H1 (cell line): ENCODE measurements around the gene XPNPEP1. TPM values are rescaled to one million over a fixed set of nuclear protein-coding genes. Genes with fewer than 3 reads are reported as not detected.

Experiments
- ATF3 ChIP-seq: IDR thresholded peaks from 2 replicates; pipeline ENCODE4 v1.6.1; 2011; ENCODE audit warnings: low read depth, mild to moderate bottlenecking, low read length; ENCODE audit not compliant: insufficient read depth
- BCL11A ChIP-seq, 2 experiments: IDR thresholded peaks; one replicate each; pipeline ENCODE4 v1.6.1; 2011; ENCODE audit warnings: low read depth in 2 of 2, low read length in 2 of 2, mild to moderate bottlenecking in 2 of 2
- GTF2F1 ChIP-seq: IDR thresholded peaks from 2 replicates; pipeline ENCODE4 v1.6.1; 2012; ENCODE audit warnings: low read depth, low read length, improper control_type of control experiment, borderline replicate concordance
- JUN ChIP-seq: IDR thresholded peaks from 2 replicates; pipeline ENCODE4 v1.6.1; 2011; ENCODE audit warnings: low read depth, mild to moderate bottlenecking, improper control_type of control experiment, low read length
- KDM1A ChIP-seq: fragments of 200-600, 300-600 bp; sonication (generic); IDR thresholded peaks from 2 replicates; pipeline ENCODE4 v1.7.1; 2016; ENCODE audit warnings: mild to moderate bottlenecking, low read length, borderline replicate concordance
- MAX ChIP-seq: IDR thresholded peaks from 2 replicates; pipeline ENCODE4 v1.6.1; 2012; ENCODE audit warnings: inconsistent platforms
- RXRA ChIP-seq: IDR thresholded peaks from 2 replicates; pipeline ENCODE4 v1.6.1; 2011; ENCODE audit warnings: low read depth, mild to moderate bottlenecking, low read length, moderate library complexity; ENCODE audit not compliant: insufficient read depth
- SIX5 ChIP-seq: IDR thresholded peaks from 2 replicates; pipeline ENCODE4 v1.6.1; 2011; ENCODE audit warnings: mild to moderate bottlenecking, low read depth, low read length
- SP2 ChIP-seq: IDR thresholded peaks from 2 replicates; pipeline ENCODE4 v1.6.1; 2012; ENCODE audit warnings: mild to moderate bottlenecking, low read length, inconsistent platforms
- SUZ12 ChIP-seq: fragments of 200-600 bp; sonication (generic); IDR thresholded peaks from 2 replicates; pipeline ENCODE4 v1.6.1; 2012; ENCODE audit warnings: mild to moderate bottlenecking, inconsistent platforms, low read length, moderate library complexity, mixed read lengths
- TEAD4 ChIP-seq: IDR thresholded peaks from 2 replicates; pipeline ENCODE4 v1.6.1; 2012; ENCODE audit warnings: low read depth, low read length, inconsistent platforms, mixed read lengths
- polyA plus RNA-seq, 7 experiments: library from polyadenylated mRNA; depleted of rRNA in 3 of 7; stranded (reverse) in 5 of 7; unstranded in 2 of 7; fragments of >200 nt in 5 of 7; fragments of 200-250 nt in 2 of 7; gene quantifications; 1 replicate in 5 of 7; 2 replicates in 1 of 7; 4 replicates in 1 of 7; pipeline versions ENCODE4 v1.2.1 to v1.2.3, GENCODE V29; 2011 to 2013; ENCODE audit warnings: missing spikeins in 2 of 7, mixed read lengths in 2 of 7
- total RNA-seq: library from RNA; stranded (reverse); fragmentation: NEBNext Ultra II Directional; extraction: Animal tissue kit (Norgen Biotek cat#: 25700); gene quantifications from 2 replicates; pipeline ENCODE4 v1.2.1, GENCODE V29; 2021
- TF ChIP-seq, protein P1 (sequence below): fragments of 300-600 bp; sonication (generic); IDR thresholded peaks from 2 replicates; pipeline ENCODE4 v1.7.1; 2012; ENCODE audit warnings: low read length, moderate library complexity, mild to moderate bottlenecking, inconsistent platforms; ENCODE audit not compliant: insufficient replicate concordance

The XPNPEP1 gene
- total and polyA plus RNA-seq, 2 of the 8 experiments (the other 6 are each of a cell fraction or from before 2014, with no cell fraction given), result 61.1 to 201 TPM

DNA sequence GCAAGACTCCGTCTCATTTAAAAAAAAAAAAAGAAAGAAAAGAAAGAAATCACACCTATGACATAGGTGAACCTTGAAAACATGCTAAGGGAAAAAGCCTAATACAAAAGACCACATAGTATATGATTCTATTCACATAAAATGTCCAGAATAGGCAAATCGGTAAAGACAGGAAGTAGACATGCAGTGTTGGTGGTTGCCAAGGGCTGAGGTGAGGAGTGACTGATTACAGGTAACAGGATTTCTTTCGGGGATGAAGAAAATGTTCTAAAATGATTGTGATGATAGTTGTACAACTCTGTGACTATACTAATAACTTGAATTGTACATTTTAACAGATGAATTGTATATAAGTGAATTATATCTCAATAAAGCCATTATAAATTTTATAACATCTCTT lies 3.3 kb downstream of the XPNPEP1 start (continued):
- TF ChIP-seq, protein P1, sequence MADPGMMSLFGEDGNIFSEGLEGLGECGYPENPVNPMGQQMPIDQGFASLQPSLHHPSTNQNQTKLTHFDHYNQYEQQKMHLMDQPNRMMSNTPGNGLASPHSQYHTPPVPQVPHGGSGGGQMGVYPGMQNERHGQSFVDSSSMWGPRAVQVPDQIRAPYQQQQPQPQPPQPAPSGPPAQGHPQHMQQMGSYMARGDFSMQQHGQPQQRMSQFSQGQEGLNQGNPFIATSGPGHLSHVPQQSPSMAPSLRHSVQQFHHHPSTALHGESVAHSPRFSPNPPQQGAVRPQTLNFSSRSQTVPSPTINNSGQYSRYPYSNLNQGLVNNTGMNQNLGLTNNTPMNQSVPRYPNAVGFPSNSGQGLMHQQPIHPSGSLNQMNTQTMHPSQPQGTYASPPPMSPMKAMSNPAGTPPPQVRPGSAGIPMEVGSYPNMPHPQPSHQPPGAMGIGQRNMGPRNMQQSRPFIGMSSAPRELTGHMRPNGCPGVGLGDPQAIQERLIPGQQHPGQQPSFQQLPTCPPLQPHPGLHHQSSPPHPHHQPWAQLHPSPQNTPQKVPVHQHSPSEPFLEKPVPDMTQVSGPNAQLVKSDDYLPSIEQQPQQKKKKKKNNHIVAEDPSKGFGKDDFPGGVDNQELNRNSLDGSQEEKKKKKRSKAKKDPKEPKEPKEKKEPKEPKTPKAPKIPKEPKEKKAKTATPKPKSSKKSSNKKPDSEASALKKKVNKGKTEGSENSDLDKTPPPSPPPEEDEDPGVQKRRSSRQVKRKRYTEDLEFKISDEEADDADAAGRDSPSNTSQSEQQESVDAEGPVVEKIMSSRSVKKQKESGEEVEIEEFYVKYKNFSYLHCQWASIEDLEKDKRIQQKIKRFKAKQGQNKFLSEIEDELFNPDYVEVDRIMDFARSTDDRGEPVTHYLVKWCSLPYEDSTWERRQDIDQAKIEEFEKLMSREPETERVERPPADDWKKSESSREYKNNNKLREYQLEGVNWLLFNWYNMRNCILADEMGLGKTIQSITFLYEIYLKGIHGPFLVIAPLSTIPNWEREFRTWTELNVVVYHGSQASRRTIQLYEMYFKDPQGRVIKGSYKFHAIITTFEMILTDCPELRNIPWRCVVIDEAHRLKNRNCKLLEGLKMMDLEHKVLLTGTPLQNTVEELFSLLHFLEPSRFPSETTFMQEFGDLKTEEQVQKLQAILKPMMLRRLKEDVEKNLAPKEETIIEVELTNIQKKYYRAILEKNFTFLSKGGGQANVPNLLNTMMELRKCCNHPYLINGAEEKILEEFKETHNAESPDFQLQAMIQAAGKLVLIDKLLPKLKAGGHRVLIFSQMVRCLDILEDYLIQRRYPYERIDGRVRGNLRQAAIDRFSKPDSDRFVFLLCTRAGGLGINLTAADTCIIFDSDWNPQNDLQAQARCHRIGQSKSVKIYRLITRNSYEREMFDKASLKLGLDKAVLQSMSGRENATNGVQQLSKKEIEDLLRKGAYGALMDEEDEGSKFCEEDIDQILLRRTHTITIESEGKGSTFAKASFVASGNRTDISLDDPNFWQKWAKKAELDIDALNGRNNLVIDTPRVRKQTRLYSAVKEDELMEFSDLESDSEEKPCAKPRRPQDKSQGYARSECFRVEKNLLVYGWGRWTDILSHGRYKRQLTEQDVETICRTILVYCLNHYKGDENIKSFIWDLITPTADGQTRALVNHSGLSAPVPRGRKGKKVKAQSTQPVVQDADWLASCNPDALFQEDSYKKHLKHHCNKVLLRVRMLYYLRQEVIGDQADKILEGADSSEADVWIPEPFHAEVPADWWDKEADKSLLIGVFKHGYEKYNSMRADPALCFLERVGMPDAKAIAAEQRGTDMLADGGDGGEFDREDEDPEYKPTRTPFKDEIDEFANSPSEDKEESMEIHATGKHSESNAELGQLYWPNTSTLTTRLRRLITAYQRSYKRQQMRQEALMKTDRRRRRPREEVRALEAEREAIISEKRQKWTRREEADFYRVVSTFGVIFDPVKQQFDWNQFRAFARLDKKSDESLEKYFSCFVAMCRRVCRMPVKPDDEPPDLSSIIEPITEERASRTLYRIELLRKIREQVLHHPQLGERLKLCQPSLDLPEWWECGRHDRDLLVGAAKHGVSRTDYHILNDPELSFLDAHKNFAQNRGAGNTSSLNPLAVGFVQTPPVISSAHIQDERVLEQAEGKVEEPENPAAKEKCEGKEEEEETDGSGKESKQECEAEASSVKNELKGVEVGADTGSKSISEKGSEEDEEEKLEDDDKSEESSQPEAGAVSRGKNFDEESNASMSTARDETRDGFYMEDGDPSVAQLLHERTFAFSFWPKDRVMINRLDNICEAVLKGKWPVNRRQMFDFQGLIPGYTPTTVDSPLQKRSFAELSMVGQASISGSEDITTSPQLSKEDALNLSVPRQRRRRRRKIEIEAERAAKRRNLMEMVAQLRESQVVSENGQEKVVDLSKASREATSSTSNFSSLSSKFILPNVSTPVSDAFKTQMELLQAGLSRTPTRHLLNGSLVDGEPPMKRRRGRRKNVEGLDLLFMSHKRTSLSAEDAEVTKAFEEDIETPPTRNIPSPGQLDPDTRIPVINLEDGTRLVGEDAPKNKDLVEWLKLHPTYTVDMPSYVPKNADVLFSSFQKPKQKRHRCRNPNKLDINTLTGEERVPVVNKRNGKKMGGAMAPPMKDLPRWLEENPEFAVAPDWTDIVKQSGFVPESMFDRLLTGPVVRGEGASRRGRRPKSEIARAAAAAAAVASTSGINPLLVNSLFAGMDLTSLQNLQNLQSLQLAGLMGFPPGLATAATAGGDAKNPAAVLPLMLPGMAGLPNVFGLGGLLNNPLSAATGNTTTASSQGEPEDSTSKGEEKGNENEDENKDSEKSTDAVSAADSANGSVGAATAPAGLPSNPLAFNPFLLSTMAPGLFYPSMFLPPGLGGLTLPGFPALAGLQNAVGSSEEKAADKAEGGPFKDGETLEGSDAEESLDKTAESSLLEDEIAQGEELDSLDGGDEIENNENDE, result no peak
- TF ChIP-seq KDM1A (no peak), SP2 (no peak), JUN (no peak), GTF2F1 (no peak), RXRA (no peak), BCL11A (IDR thresholded peaks at IDR 0.05; ENCODE audit: low read depth in 2 of 2, low read length in 2 of 2) (no peak), ATF3 (no peak), SIX5 (no peak), SUZ12 (no peak), MAX (no peak), TEAD4 (no peak)
